ENCODE data around the gene CCDC106.

GRCh38 chr19:55678121-55678671 lies 30.2 kb downstream of the CCDC106 start:
- TF ChIP-seq MXI1 (IDR thresholded peaks at IDR 0.05; ENCODE audit: borderline replicate concordance, low read depth, low read length) (no peak), CTCF (conservative IDR thresholded peaks at IDR 0.05; ENCODE audit: low read depth, low read length) (no peak), SMC3 (IDR thresholded peaks at IDR 0.05; ENCODE audit: low read depth, low read length) (no peak), RAD21 (IDR thresholded peaks at IDR 0.05; ENCODE audit: low read length) (no peak), CHD1 (IDR thresholded peaks at IDR 0.05; ENCODE audit: low read depth, low read length) (no peak), POLR2A (IDR thresholded peaks at IDR 0.05; ENCODE audit: low read depth, low read length) (no peak), BHLHE40 (IDR thresholded peaks at IDR 0.05; ENCODE audit: low read depth, low read length) (no peak), USF2 (IDR thresholded peaks at IDR 0.05; ENCODE audit: low read depth, low read length) (no peak), RFX5 (IDR thresholded peaks at IDR 0.05; ENCODE audit: low read depth, low read length) (no peak), MAZ (IDR thresholded peaks at IDR 0.05; ENCODE audit: borderline replicate concordance, low read depth, low read length) (no peak), FOS (IDR thresholded peaks at IDR 0.05; ENCODE audit: low read depth, low read length) (no peak), CEBPB (IDR thresholded peaks at IDR 0.05; ENCODE audit: low read depth, low read length) (no peak)
- TF ChIP-seq, protein P1, sequence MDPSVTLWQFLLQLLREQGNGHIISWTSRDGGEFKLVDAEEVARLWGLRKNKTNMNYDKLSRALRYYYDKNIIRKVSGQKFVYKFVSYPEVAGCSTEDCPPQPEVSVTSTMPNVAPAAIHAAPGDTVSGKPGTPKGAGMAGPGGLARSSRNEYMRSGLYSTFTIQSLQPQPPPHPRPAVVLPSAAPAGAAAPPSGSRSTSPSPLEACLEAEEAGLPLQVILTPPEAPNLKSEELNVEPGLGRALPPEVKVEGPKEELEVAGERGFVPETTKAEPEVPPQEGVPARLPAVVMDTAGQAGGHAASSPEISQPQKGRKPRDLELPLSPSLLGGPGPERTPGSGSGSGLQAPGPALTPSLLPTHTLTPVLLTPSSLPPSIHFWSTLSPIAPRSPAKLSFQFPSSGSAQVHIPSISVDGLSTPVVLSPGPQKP (IDR thresholded peaks at IDR 0.05; ENCODE audit: borderline replicate concordance, low read depth, low read length): no peak

All from IMR-90 (cell line).